GM12872 (cell line): ENCODE data around the gene MAML2.

Source experiments
- CTCF ChIP-seq: IDR thresholded peaks from 3 replicates; pipeline ENCODE4 v1.5.1; 2011; ENCODE audit warnings: low read depth, mild to moderate bottlenecking, low read length, moderate library complexity; ENCODE audit not compliant: insufficient read depth

MAML2 gene

GRCh38 chr11:96322775-96323641, 20.0 kb downstream of the MAML2 start:
- TF ChIP-seq CTCF = no peak

- TF ChIP-seq CTCF = no peak
Observed at GRCh38 chr11:96321091-96321490, 21.9 kb downstream of the MAML2 start.

- TF ChIP-seq CTCF = no peak
Observed at GRCh38 chr11:96319898-96320656, 22.9 kb downstream of the MAML2 start.

- no peak for TF ChIP-seq CTCF
Observed at GRCh38 chr11:96318850-96319249, 24.1 kb downstream of the MAML2 start.

DNA sequence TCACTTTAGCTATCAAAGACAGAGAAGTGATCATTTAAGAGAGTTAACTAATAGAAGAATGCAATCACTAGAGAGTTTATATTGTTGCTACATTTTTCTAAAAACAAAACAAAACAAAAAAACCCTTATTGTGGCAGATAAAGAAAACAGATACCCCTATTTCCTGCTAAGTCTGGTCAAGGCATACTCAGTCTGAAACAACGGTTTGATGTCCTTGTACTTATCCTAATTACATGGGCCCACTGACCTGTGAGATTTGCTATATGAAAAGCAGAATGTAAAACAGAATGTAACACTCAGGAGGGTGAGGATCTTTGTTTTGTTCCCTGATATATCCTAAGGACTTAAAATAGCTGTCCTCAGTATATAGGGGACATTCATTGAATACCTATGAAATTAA, 24.6 kb downstream of the MAML2 start:
- TF ChIP-seq CTCF = no peak

- TF ChIP-seq CTCF = no peak
Observed at GRCh38 chr11:96317985-96318384, 25.0 kb downstream of the MAML2 start.

DNA sequence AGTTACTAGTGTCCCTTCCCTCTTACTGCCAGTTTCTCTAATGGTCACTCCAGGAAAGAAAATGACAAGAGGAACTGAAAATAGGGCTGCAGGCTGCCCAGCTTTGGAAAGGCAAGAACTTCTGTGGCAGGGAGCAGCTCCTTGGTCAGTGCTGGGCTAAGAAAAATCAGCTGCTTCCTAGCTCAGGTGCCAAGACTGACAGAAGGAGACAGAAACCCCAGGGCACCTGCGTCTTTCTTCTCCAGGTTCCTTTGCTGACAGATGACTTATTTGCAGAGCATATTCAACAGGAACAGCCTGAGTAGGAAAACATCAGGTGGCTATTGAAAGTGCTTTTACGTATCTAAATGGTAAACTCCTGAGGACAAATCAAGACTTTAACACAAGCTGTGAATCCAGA, 25.4 kb downstream of the MAML2 start:
- TF ChIP-seq CTCF = no peak
